BLaER1 treated with 17β-estradiol and CSF1 and Interleukin-3, amounts not matched to agents 10 nM and 100 nM (cell line): ENCODE data around the gene CWC22.
A peak's percentile ranks its signal among the peaks of the same experiment; 100 is the strongest.
"Not testable (repeated sequence)": the region's sequence is repeated elsewhere in the genome, so short reads cannot be mapped to it uniquely, and the experiment has no call there.

ENCODE experiments used
- H3K27ac ChIP-seq, 11 experiments: shearing (Covaris generic); formaldehyde crosslinking; 2 replicates each; pipeline ENCODE4 v1.8.1; 2022
- H3K27me3 ChIP-seq, 11 experiments: shearing (Covaris generic); formaldehyde crosslinking; 2 replicates each; pipeline ENCODE4 v1.8.1; 2022
- H3K36me3 ChIP-seq, 11 experiments: shearing (Covaris generic); formaldehyde crosslinking; 2 replicates each; pipeline ENCODE4 v1.8.1; 2022
- H3K4me1 ChIP-seq, 10 experiments: shearing (Covaris generic); formaldehyde crosslinking; 2 replicates each; pipeline ENCODE4 v1.8.1; 2022
- H3K4me2 ChIP-seq, 11 experiments: shearing (Covaris generic); formaldehyde crosslinking; 2 replicates each; pipeline ENCODE4 v1.8.1; 2022
- H3K4me3 ChIP-seq, 10 experiments: shearing (Covaris generic); formaldehyde crosslinking; 2 replicates each; pipeline ENCODE4 v1.8.1; 2022
- H3K9ac ChIP-seq, 11 experiments: shearing (Covaris generic); formaldehyde crosslinking; 2 replicates each; pipeline ENCODE4 v1.8.1; 2022
- H3K9me3 ChIP-seq, 11 experiments: shearing (Covaris generic); formaldehyde crosslinking; replicated peaks in 1 of 11; 2 replicates each; pipeline ENCODE4 v1.8.1; 2022
- H4K20me1 ChIP-seq, 11 experiments: shearing (Covaris generic); formaldehyde crosslinking; 2 replicates each; pipeline ENCODE4 v1.8.1; 2022
- Cebpa-rat ChIP-seq, 11 experiments: shearing (Covaris generic); IDR thresholded peaks; 2 replicates each; pipeline ENCODE4 v1.8.1; 2022

Gene CWC22

GRCh38 chr2:180006781-180007579, at the start of gene CWC22:
TSS of gene CWC22 (minus strand) at chr2:180007297. CDS start at chr2:179993341, 13,956 bp downstream.
- Histone ChIP-seq H3K27me3 (no peaks in the 10 kb centered on the region), H3K9ac (peak within 1 kb of the TSS; percentile 89 to 97 (median 92)), H3K4me3 (peak within 1 kb of the TSS; percentile 80 to 91 (median 88)), H3K4me1 (peaks cover 23 to 66% (median 34%) of the 10 kb centered on the region in 10 experiments), H3K9me3 (no peaks in the 10 kb centered on the region), H3K4me2 (peak within 1 kb of the TSS; percentile 79 to 94 (median 88)), H3K27ac (peak within 1 kb of the TSS; percentile 89 to 98 (median 94)), H3K36me3 (peaks cover 0 to 7% (median 0%) of the 10 kb centered on the region in 11 experiments; a peak in 2 of 22 replicates), H4K20me1 (peaks cover 0 to 24% (median 9%) of the 10 kb centered on the region in 11 experiments; a peak in 12 of 22 replicates)
- no peak for TF ChIP-seq Cebpa-rat (IDR thresholded peaks at IDR 0.05)

GRCh38 chr2:180056367-180057118, 49.4 kb upstream of the CWC22 start:
- H3K4me2 ChIP-seq = no peak overlapping the region
- no peaks in the 10 kb centered on the region for H3K36me3 ChIP-seq
- H3K27ac ChIP-seq = no peak overlapping the region
- H3K9me3 ChIP-seq = no peaks in the 10 kb centered on the region
- H4K20me1 ChIP-seq = no peaks in the 10 kb centered on the region
- peaks cover 0 to 7% (median 0%) of the 10 kb centered on the region in 10 experiments; a peak in 3 of 20 replicates for H3K4me1 ChIP-seq
- H3K27me3 ChIP-seq = no peaks in the 10 kb centered on the region
- no peak overlapping the region for H3K9ac ChIP-seq
- H3K4me3 ChIP-seq = no peak overlapping the region
- TF ChIP-seq Cebpa-rat (IDR thresholded peaks at IDR 0.05) = no peak

- not testable (repeated sequence) for H3K9ac ChIP-seq, H3K27ac ChIP-seq, H3K27me3 ChIP-seq, H3K36me3 ChIP-seq, H3K4me3 ChIP-seq, H3K9me3 ChIP-seq, H3K4me2 ChIP-seq, H4K20me1 ChIP-seq
- H3K4me1 ChIP-seq = peaks cover 0 to 12% (median 0%) of the 10 kb centered on the region in 10 experiments; a peak in 5 of 20 replicates
These were observed 47.5 kb upstream of the CWC22 start for GRCh38 chr2:180054576-180054975.

- Histone ChIP-seq H3K27ac (no peak overlapping the region), H3K27me3 (no peaks in the 10 kb centered on the region), H3K4me2 (peak overlapping the region in 2 of 11 experiments; percentile 29 to 47; a peak in 1 of 22 replicates), H4K20me1 (no peaks in the 10 kb centered on the region), H3K9ac (no peak overlapping the region), H3K9me3 (no peaks in the 10 kb centered on the region), H3K36me3 (no peaks in the 10 kb centered on the region), H3K4me1 (peaks cover 0 to 10% (median 0%) of the 10 kb centered on the region in 10 experiments; a peak in 3 of 20 replicates), H3K4me3 (no peak overlapping the region)
- TF ChIP-seq Cebpa-rat (IDR thresholded peaks at IDR 0.05) = no peak
These were observed 43.1 kb upstream of the CWC22 start for GRCh38 chr2:180050246-180050645.

- Histone ChIP-seq H3K4me1 (peaks cover 0 to 10% (median 0%) of the 10 kb centered on the region in 10 experiments; a peak in 3 of 20 replicates), H3K4me3 (no peak overlapping the region), H3K9me3 (no peaks in the 10 kb centered on the region), H3K27me3 (no peaks in the 10 kb centered on the region), H3K36me3 (no peaks in the 10 kb centered on the region), H3K9ac (no peak overlapping the region), H3K27ac (no peak overlapping the region), H3K4me2 (no peak overlapping the region), H4K20me1 (no peaks in the 10 kb centered on the region)
- no peak for TF ChIP-seq Cebpa-rat (IDR thresholded peaks at IDR 0.05)
These were observed 41.2 kb upstream of the CWC22 start for GRCh38 chr2:180048251-180048650.

- no peak for TF ChIP-seq Cebpa-rat (IDR thresholded peaks at IDR 0.05)
- Histone ChIP-seq H4K20me1 (no peaks in the 10 kb centered on the region), H3K9ac (no peak overlapping the region), H3K36me3 (no peaks in the 10 kb centered on the region), H3K27ac (no peak overlapping the region), H3K27me3 (no peaks in the 10 kb centered on the region), H3K9me3 (no peaks in the 10 kb centered on the region), H3K4me2 (no peak overlapping the region), H3K4me3 (no peak overlapping the region), H3K4me1 (peaks cover 0 to 10% (median 0%) of the 10 kb centered on the region in 10 experiments; a peak in 3 of 20 replicates)
These were observed 39.7 kb upstream of the CWC22 start for GRCh38 chr2:180046776-180047175.

GRCh38 chr2:180046202-180046601, 39.1 kb upstream of the CWC22 start:
- H3K4me2 ChIP-seq = no peak overlapping the region
- H3K9ac ChIP-seq = no peak overlapping the region
- H3K9me3 ChIP-seq = no peaks in the 10 kb centered on the region
- TF ChIP-seq Cebpa-rat (IDR thresholded peaks at IDR 0.05) = no peak
- H3K4me3 ChIP-seq = no peak overlapping the region
- H3K27ac ChIP-seq = no peak overlapping the region
- H3K27me3 ChIP-seq = no peaks in the 10 kb centered on the region
- H4K20me1 ChIP-seq = no peaks in the 10 kb centered on the region
- no peaks in the 10 kb centered on the region for H3K36me3 ChIP-seq
- H3K4me1 ChIP-seq = peaks cover 0 to 10% (median 0%) of the 10 kb centered on the region in 10 experiments; a peak in 3 of 20 replicates

- Histone ChIP-seq H3K4me3 (no peak overlapping the region), H4K20me1 (no peaks in the 10 kb centered on the region), H3K9ac (no peak overlapping the region), H3K36me3 (no peaks in the 10 kb centered on the region), H3K4me1 (no peaks in the 10 kb centered on the region), H3K27ac (no peak overlapping the region; a peak in 1 of 22 replicates), H3K27me3 (no peaks in the 10 kb centered on the region), H3K9me3 (no peaks in the 10 kb centered on the region), H3K4me2 (no peak overlapping the region)
- TF ChIP-seq Cebpa-rat (IDR thresholded peaks at IDR 0.05) = no peak
These were observed 33.2 kb upstream of the CWC22 start for GRCh38 chr2:180040146-180040925.

- H3K27ac ChIP-seq = no peak overlapping the region
These were observed 31.9 kb upstream of the CWC22 start for GRCh38 chr2:180038997-180039396.

More at GRCh38 chr2:180038997-180039396, 31.9 kb upstream of the CWC22 start:
- no peak overlapping the region for H3K9ac ChIP-seq
- no peaks in the 10 kb centered on the region for H3K36me3 ChIP-seq
- H3K4me2 ChIP-seq = no peak overlapping the region
- H3K9me3 ChIP-seq = no peaks in the 10 kb centered on the region
- H3K4me3 ChIP-seq = no peak overlapping the region
- H4K20me1 ChIP-seq = no peaks in the 10 kb centered on the region
- no peaks in the 10 kb centered on the region for H3K27me3 ChIP-seq
- peaks cover 0 to 2% (median 0%) of the 10 kb centered on the region in 10 experiments; a peak in 2 of 20 replicates for H3K4me1 ChIP-seq
- no peak for TF ChIP-seq Cebpa-rat (IDR thresholded peaks at IDR 0.05)
